ENCODE results near the gene NFKB1. TPM values are rescaled to one million over a fixed set of nuclear protein-coding genes. Genes with fewer than 3 reads are reported as not detected.

The NFKB1 gene
- total and polyA plus RNA-seq, 2 donors (not counting 1 experiment from before 2014, with no cell fraction given), result 32.0 to 88.1 TPM

DNA sequence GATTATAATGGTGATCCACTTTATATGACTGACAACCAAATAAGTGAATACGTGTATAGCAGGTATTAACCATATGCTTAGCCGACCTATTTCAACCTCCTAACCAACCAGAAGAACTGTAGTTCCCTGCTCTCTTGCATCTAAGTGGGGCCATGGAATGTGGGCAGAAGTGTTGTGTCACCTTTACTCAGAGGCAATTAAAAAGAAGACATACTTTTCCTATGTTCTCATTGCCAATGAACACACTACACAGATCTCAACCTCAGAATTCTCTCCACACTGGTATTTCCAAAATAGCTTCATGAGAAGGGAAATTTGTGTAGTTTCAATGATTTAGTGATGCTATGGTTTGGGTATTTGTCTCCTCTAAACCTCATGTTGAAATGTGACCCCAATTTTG lies 3.2 kb upstream of the NFKB1 start:
- intact Hi-C loops (cut with micrococcal nuclease), result no loop called here
- Histone ChIP-seq H3K4me2 (replicated peaks; ENCODE audit: low read depth, low read length, poor library complexity, severe bottlenecking) (no peak overlapping the region), H3K79me2 (ENCODE audit: control insufficient read depth, insufficient read depth, low read length) (peaks cover 14% of the 10 kb centered on the region), H3K27ac (ENCODE audit: low read length in 2 of 2) (no peak overlapping the region), H3K4me1 (ENCODE audit: control insufficient read depth in 2 of 2, insufficient read depth in 2 of 2, low read length in 2 of 2) (peaks cover 12% of the 10 kb centered on the region in 2 donors), H3K9ac (ENCODE audit: low read length) (no peak overlapping the region), H3K36me3 (replicated peaks in 1 of 2; ENCODE audit: control extremely low read depth in 1 of 2, control insufficient read depth in 1 of 2, extremely low read depth in 1 of 2, insufficient read depth in 2 of 2, low read length in 1 of 2) (no peaks in the 10 kb centered on the region), H3K9me3 (ENCODE audit: control extremely low read depth in 1 of 3, control insufficient read depth in 2 of 3, insufficient read depth in 1 of 3, low read length in 2 of 3) (no peaks in the 10 kb centered on the region), H3K27me3 (replicated peaks in 1 of 4; ENCODE audit: control extremely low read depth in 1 of 4, control insufficient read depth in 3 of 4, insufficient read depth in 4 of 4, low read length in 3 of 4) (no peaks in the 10 kb centered on the region), H3K4me3 (ENCODE audit: control extremely low read depth in 1 of 5, extremely low read depth in 1 of 5, insufficient read depth in 1 of 5, low read depth in 2 of 5, low read length in 4 of 5) (no peak overlapping the region), H2AFZ (ENCODE audit: insufficient read depth, low read depth, low read length, poor library complexity, severe bottlenecking) (no peak overlapping the region), H4K20me1 (ENCODE audit: control insufficient read depth, insufficient read depth, low read length, poor library complexity, severe bottlenecking) (peaks cover 14% of the 10 kb centered on the region)
- Mint-ChIP-seq H3K4me3 (no peak overlapping the region), H3K27ac (no peak overlapping the region), H3K4me1 (peaks cover 21% of the 10 kb centered on the region), H3K27me3 (no peaks in the 10 kb centered on the region), H3K9me3 (ENCODE audit: insufficient read depth) (no peaks in the 10 kb centered on the region)
- POLR2A ChIA-PET, result interaction anchor here (0.8 kb wide), 1 partner anchor 128 kb away, joined by 3 read pairs; no protein-coding TSS in a partner anchor
- ATAC-seq (ENCODE audit: low read depth) (no peak), DNase-seq (no peak)
- WGBS (ENCODE audit: insufficient coverage), result no CpG with 5 or more reads among the region's 2 CpGs
- TF ChIP-seq, protein P1, sequence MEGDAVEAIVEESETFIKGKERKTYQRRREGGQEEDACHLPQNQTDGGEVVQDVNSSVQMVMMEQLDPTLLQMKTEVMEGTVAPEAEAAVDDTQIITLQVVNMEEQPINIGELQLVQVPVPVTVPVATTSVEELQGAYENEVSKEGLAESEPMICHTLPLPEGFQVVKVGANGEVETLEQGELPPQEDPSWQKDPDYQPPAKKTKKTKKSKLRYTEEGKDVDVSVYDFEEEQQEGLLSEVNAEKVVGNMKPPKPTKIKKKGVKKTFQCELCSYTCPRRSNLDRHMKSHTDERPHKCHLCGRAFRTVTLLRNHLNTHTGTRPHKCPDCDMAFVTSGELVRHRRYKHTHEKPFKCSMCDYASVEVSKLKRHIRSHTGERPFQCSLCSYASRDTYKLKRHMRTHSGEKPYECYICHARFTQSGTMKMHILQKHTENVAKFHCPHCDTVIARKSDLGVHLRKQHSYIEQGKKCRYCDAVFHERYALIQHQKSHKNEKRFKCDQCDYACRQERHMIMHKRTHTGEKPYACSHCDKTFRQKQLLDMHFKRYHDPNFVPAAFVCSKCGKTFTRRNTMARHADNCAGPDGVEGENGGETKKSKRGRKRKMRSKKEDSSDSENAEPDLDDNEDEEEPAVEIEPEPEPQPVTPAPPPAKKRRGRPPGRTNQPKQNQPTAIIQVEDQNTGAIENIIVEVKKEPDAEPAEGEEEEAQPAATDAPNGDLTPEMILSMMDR (IDR thresholded peaks at IDR 0.05), result no peak
- TF ChIP-seq EZH2 (IDR thresholded peaks at IDR 0.05; ENCODE audit: borderline replicate concordance, insufficient read depth, low read depth, low read length, poor library complexity, severe bottlenecking), result no peak
- CTCF ChIA-PET, result no interaction called here

- H3K4me2 ChIP-seq (replicated peaks; ENCODE audit: low read depth, low read length, poor library complexity, severe bottlenecking), result peak overlapping the region; percentile 93
- POLR2A ChIA-PET, result interaction anchor here (0.6 to 1.5 kb wide), 2 partner anchors 32 to 1153 kb away, joined by 3 to 7 read pairs; no protein-coding TSS in a partner anchor
- H3K9ac ChIP-seq (ENCODE audit: low read length), result peak overlapping the region; percentile 95
- ATAC-seq (ENCODE audit: low read depth) (peak; percentile 8), DNase-seq (no peak)
- Mint-ChIP-seq H3K27me3 (no peaks in the 10 kb centered on the region), H3K4me1 (peaks cover 35% of the 10 kb centered on the region), H3K4me3 (peak overlapping the region; percentile 82), H3K27ac (peak overlapping the region; percentile 84), H3K9me3 (ENCODE audit: insufficient read depth) (no peaks in the 10 kb centered on the region)
- TF ChIP-seq, protein P1 (IDR thresholded peaks at IDR 0.05), result peak; percentile 12
- no peak for TF ChIP-seq EZH2 (IDR thresholded peaks at IDR 0.05; ENCODE audit: borderline replicate concordance, insufficient read depth, low read depth, low read length, poor library complexity, severe bottlenecking)
- no CpG with 5 or more reads among the region's 3 CpGs for WGBS (ENCODE audit: insufficient coverage)
- H3K79me2 ChIP-seq (ENCODE audit: control insufficient read depth, insufficient read depth, low read length), result peaks cover 37% of the 10 kb centered on the region
- intact Hi-C loops (cut with micrococcal nuclease), result loop anchor here (1.0 to 5.0 kb wide), 11 partner anchors 37 to 1153 kb away; partner anchors contain the start of genes BDH2, CISD2, MANBA and PPP3CA
- H3K27me3 ChIP-seq (replicated peaks in 1 of 4; ENCODE audit: control extremely low read depth in 1 of 4, control insufficient read depth in 3 of 4, insufficient read depth in 4 of 4, low read length in 3 of 4), result no peaks in the 10 kb centered on the region
- peaks cover 33% of the 10 kb centered on the region for H4K20me1 ChIP-seq (ENCODE audit: control insufficient read depth, insufficient read depth, low read length, poor library complexity, severe bottlenecking)
- peaks cover 17 to 33% of the 10 kb centered on the region in 2 donors for H3K4me1 ChIP-seq (ENCODE audit: control insufficient read depth in 2 of 2, insufficient read depth in 2 of 2, low read length in 2 of 2)
- peak overlapping the region; percentile 59 to 98 (median 74) for H3K4me3 ChIP-seq (ENCODE audit: control extremely low read depth in 1 of 5, extremely low read depth in 1 of 5, insufficient read depth in 1 of 5, low read depth in 2 of 5, low read length in 4 of 5)
- peak overlapping the region; percentile 63 for H2AFZ ChIP-seq (ENCODE audit: insufficient read depth, low read depth, low read length, poor library complexity, severe bottlenecking)
- no peaks in the 10 kb centered on the region for H3K36me3 ChIP-seq (replicated peaks in 1 of 2; ENCODE audit: control extremely low read depth in 1 of 2, control insufficient read depth in 1 of 2, extremely low read depth in 1 of 2, insufficient read depth in 2 of 2, low read length in 1 of 2)
- CTCF ChIA-PET, result interaction anchor here (0.7 to 1.2 kb wide), 6 partner anchors 19 to 508 kb away, joined by 3 to 4 read pairs (median 4); no protein-coding TSS in a partner anchor
- H3K9me3 ChIP-seq (ENCODE audit: control extremely low read depth in 1 of 3, control insufficient read depth in 2 of 3, insufficient read depth in 1 of 3, low read length in 2 of 3), result no peaks in the 10 kb centered on the region
- H3K27ac ChIP-seq (ENCODE audit: low read length in 2 of 2), result peak overlapping the region; percentile 97 to 99
These were observed 835 bp upstream of the NFKB1 start for GRCh38 chr4:102500352-102500695.

Data from B cell (primary cell).